MM.1S (cell line): ENCODE data around the gene KIAA1671.

Source experiments
- CTCF ChIP-seq: fragments of 300-600 bp; sonication (generic); IDR thresholded peaks from 2 replicates; pipeline ENCODE4 v1.5.1; 2016; ENCODE audit warnings: antibody characterized with exemption, low read length, mixed read lengths
- EZH2 ChIP-seq: fragments of 300-600 bp; sonication (generic); optimal IDR thresholded peaks from 2 replicates; pipeline ENCODE3; 2017; ENCODE audit warnings: low read depth, mild to moderate bottlenecking, antibody characterized with exemption, low read length, mixed read lengths
- EZH2phosphoT487 ChIP-seq: fragments of 300-600 bp; sonication (generic); IDR thresholded peaks from 2 replicates; pipeline ENCODE4 v1.6.1; 2018; ENCODE audit warnings: antibody characterized with exemption, low read length

GRCh38 chr22:25038239-25038638 lies 85.7 kb downstream of the KIAA1671 start:
- TF ChIP-seq EZH2 (no peak), CTCF (no peak), EZH2phosphoT487 (no peak)
